PFSK-1 (cell line): ENCODE results near the gene ZNF724.

Experiments used
- POLR2AphosphoS5 ChIP-seq: IDR thresholded peaks from 2 replicates; pipeline ENCODE4 v1.6.1; 2012; ENCODE audit warnings: low read depth, mild to moderate bottlenecking, control low read depth, low read length, moderate library complexity
- TF ChIP-seq, protein P1 (sequence below), 2 experiments: IDR thresholded peaks; 2 replicates each; pipeline versions ENCODE4 v1.6.1 to v1.8.0; 2011 to 2012; ENCODE audit warnings: low read depth in 2 of 2, low read length in 2 of 2, control low read depth in 1 of 2, inconsistent platforms in 1 of 2, mild to moderate bottlenecking in 1 of 2, moderate library complexity in 1 of 2; ENCODE audit not compliant: insufficient read depth in 1 of 2

DNA sequence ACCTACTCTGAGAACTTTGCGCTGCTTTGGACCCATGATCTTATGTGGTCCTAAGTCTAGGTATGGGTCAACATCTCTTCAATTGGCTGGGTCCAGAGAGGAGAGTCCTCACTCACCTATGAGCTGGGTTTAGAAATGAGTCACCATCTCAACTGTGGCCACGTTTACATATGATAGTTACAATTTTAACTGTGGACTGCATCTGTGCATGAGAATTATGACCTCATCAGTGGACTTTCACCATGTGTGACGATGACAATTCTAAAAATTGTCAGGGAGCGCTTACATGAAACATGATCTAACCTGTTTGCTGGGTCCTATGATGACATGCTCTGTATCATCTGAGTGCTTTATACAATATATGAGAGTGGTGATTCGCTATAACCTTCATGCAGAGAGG is 12.7 kb upstream of the ZNF724 start:
- TF ChIP-seq, protein P1, sequence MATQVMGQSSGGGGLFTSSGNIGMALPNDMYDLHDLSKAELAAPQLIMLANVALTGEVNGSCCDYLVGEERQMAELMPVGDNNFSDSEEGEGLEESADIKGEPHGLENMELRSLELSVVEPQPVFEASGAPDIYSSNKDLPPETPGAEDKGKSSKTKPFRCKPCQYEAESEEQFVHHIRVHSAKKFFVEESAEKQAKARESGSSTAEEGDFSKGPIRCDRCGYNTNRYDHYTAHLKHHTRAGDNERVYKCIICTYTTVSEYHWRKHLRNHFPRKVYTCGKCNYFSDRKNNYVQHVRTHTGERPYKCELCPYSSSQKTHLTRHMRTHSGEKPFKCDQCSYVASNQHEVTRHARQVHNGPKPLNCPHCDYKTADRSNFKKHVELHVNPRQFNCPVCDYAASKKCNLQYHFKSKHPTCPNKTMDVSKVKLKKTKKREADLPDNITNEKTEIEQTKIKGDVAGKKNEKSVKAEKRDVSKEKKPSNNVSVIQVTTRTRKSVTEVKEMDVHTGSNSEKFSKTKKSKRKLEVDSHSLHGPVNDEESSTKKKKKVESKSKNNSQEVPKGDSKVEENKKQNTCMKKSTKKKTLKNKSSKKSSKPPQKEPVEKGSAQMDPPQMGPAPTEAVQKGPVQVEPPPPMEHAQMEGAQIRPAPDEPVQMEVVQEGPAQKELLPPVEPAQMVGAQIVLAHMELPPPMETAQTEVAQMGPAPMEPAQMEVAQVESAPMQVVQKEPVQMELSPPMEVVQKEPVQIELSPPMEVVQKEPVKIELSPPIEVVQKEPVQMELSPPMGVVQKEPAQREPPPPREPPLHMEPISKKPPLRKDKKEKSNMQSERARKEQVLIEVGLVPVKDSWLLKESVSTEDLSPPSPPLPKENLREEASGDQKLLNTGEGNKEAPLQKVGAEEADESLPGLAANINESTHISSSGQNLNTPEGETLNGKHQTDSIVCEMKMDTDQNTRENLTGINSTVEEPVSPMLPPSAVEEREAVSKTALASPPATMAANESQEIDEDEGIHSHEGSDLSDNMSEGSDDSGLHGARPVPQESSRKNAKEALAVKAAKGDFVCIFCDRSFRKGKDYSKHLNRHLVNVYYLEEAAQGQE (IDR thresholded peaks at IDR 0.05; ENCODE audit: insufficient read depth in 1 of 2, low read depth in 2 of 2, low read length in 2 of 2): no peak
- TF ChIP-seq POLR2AphosphoS5: no peak
